Gastroesophageal sphincter (tissue), 3 donors: ENCODE measurements around the gene NCAPD2.

Source experiments
- EP300 ChIP-seq: sonication (generic); formaldehyde crosslinking; IDR thresholded peaks from one replicate; pipeline ENCODE4 v1.6.1; 2017; ENCODE audit warnings: antibody characterized with exemption, mild to moderate bottlenecking
- POLR2A ChIP-seq, 2 donors: fragments of 450-650 bp; IDR thresholded peaks; one replicate each; pipeline ENCODE4 v1.6.1; 2017; ENCODE audit warnings: antibody characterized with exemption in 2 of 2, mild to moderate bottlenecking in 2 of 2, moderate library complexity in 1 of 2
- POLR2AphosphoS5 ChIP-seq: sonication (generic); formaldehyde crosslinking; IDR thresholded peaks from one replicate; pipeline ENCODE4 v1.6.1; 2017; ENCODE audit warnings: antibody characterized with exemption
- TF ChIP-seq, protein P1 (sequence below), 4 experiments: fragments of 200-600 bp in 2 of 4; fragments of 450-650 bp in 2 of 4; sonication (generic) in 1 of 4; IDR thresholded peaks; one replicate each; pipeline ENCODE4 v1.5.1; 2017 to 2019; ENCODE audit warnings: antibody characterized with exemption in 4 of 4, mild to moderate bottlenecking in 2 of 4, moderate library complexity in 2 of 4

DNA sequence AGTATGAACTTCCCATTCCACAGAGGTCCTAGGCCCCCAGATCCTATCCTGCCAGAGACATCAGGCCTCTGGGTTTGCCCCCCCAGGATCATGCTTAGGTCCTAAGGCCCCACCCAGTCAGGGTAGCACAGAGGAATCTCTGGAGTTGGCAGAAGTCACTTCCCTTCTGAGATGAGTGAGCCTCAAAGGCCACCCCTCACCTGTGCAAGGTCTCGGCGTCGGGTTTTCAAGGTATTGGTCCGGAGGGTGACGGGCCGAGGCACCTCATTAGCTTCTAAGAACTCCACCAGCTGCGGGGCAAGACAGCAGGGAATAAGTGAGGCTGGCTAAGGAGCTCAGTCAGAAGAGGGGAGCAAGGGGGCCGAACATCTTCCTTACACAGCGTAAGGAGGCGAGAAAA is 69.0 kb downstream of the NCAPD2 start:
- TF ChIP-seq, protein P1, sequence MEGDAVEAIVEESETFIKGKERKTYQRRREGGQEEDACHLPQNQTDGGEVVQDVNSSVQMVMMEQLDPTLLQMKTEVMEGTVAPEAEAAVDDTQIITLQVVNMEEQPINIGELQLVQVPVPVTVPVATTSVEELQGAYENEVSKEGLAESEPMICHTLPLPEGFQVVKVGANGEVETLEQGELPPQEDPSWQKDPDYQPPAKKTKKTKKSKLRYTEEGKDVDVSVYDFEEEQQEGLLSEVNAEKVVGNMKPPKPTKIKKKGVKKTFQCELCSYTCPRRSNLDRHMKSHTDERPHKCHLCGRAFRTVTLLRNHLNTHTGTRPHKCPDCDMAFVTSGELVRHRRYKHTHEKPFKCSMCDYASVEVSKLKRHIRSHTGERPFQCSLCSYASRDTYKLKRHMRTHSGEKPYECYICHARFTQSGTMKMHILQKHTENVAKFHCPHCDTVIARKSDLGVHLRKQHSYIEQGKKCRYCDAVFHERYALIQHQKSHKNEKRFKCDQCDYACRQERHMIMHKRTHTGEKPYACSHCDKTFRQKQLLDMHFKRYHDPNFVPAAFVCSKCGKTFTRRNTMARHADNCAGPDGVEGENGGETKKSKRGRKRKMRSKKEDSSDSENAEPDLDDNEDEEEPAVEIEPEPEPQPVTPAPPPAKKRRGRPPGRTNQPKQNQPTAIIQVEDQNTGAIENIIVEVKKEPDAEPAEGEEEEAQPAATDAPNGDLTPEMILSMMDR (IDR thresholded peaks at IDR 0.05) = no peak
- no peak for TF ChIP-seq EP300
- no peak for TF ChIP-seq POLR2A (IDR thresholded peaks at IDR 0.05)
- TF ChIP-seq POLR2AphosphoS5 = no peak
